Measurements from ENCODE around the gene SLC12A7. TPM values are rescaled to one million over a fixed set of nuclear protein-coding genes. Genes with fewer than 3 reads are reported as not detected.

SLC12A7 gene
- total RNA-seq, 1 donor from 2014 or later, result 127 TPM

- intact Hi-C loops (cut with DNase I), result no loop called here
- no peak for DNase-seq (ENCODE audit: low spot score)
Observed at GRCh38 chr5:1057485-1058082, 54.3 kb downstream of the SLC12A7 start.

GRCh38 chr5:1056611-1057484 is 55.0 kb downstream of the SLC12A7 start:
- intact Hi-C loops (cut with DNase I), result no loop called here
- no peak for DNase-seq (ENCODE audit: low spot score)

- DNase-seq (ENCODE audit: low spot score), result no peak
- intact Hi-C loops (cut with DNase I), result loop anchor here (2.0 kb wide), 1 partner anchor 85 kb away; no protein-coding TSS in a partner anchor
Observed at GRCh38 chr5:1055896-1056610, 55.8 kb downstream of the SLC12A7 start.

GRCh38 chr5:1054799-1055775 is 56.8 kb downstream of the SLC12A7 start:
- intact Hi-C loops (cut with DNase I), result loop anchor here (2.0 kb wide), 1 partner anchor 86 kb away; no protein-coding TSS in a partner anchor
- no peak for DNase-seq (ENCODE audit: low spot score)

GRCh38 chr5:1054018-1054798 is 57.7 kb downstream of the SLC12A7 start:
- DNase-seq (ENCODE audit: low spot score), result no peak
- intact Hi-C loops (cut with DNase I), result loop anchor here (2.0 kb wide), 1 partner anchor 87 kb away; no protein-coding TSS in a partner anchor

- no peak for DNase-seq (ENCODE audit: low spot score)
- intact Hi-C loops (cut with DNase I), result loop anchor here (2.0 kb wide), 1 partner anchor 87 kb away; no protein-coding TSS in a partner anchor
Observed at GRCh38 chr5:1053391-1054017, 58.4 kb downstream of the SLC12A7 start.

- intact Hi-C loops (cut with DNase I), result no loop called here
Observed at GRCh38 chr5:1052641-1053390, 59.0 kb downstream of the SLC12A7 start.

GRCh38 chr5:1052076-1052475 is 59.8 kb downstream of the SLC12A7 start:
- DNase-seq (ENCODE audit: low spot score), result no peak
- intact Hi-C loops (cut with DNase I), result no loop called here

More at GRCh38 chr5:1052641-1053390, 59.0 kb downstream of the SLC12A7 start:
- DNase-seq (ENCODE audit: low spot score), result no peak

GRCh38 chr5:1051366-1051720 is 60.5 kb downstream of the SLC12A7 start:
- intact Hi-C loops (cut with DNase I), result no loop called here

GRCh38 chr5:1050423-1051365 is 61.2 kb downstream of the SLC12A7 start:
- DNase-seq (ENCODE audit: low spot score), result no peak
- intact Hi-C loops (cut with DNase I), result no loop called here

More at GRCh38 chr5:1051366-1051720, 60.5 kb downstream of the SLC12A7 start:
- no peak for DNase-seq (ENCODE audit: low spot score)

GRCh38 chr5:1048861-1049838 is 62.7 kb downstream of the SLC12A7 start:
- no peak for DNase-seq (ENCODE audit: low spot score)
- intact Hi-C loops (cut with DNase I), result no loop called here

GRCh38 chr5:1048162-1048721 is 63.6 kb downstream of the SLC12A7 start:
- no peak for DNase-seq (ENCODE audit: low spot score)
- intact Hi-C loops (cut with DNase I), result no loop called here

- peak; percentile 64 for DNase-seq (ENCODE audit: low spot score)
- intact Hi-C loops (cut with DNase I), result no loop called here
Observed at GRCh38 chr5:1047332-1047965, 64.4 kb downstream of the SLC12A7 start.

- intact Hi-C loops (cut with DNase I), result no loop called here
- DNase-seq (ENCODE audit: low spot score), result no peak
Observed at GRCh38 chr5:1045960-1046560, 65.8 kb downstream of the SLC12A7 start.
